Body of pancreas (tissue), 4 donors: ENCODE results near the gene CD86.

Experiments used
- CTCF ChIP-seq, 7 experiments: fragments of 450-650 bp in 4 of 7; fragments of 200-600 bp in 3 of 7; sonication (generic) in 3 of 7; IDR thresholded peaks; one replicate each; pipeline ENCODE4 v1.5.1; 2016 to 2019; ENCODE audit warnings: antibody characterized with exemption in 7 of 7
- POLR2A ChIP-seq, 3 donors: fragments of 450-650 bp; IDR thresholded peaks; one replicate each; pipeline ENCODE4 v1.6.1; 2016; ENCODE audit warnings: antibody characterized with exemption in 3 of 3, mild to moderate bottlenecking in 2 of 3

- no peak for TF ChIP-seq POLR2A (IDR thresholded peaks at IDR 0.05)
- no peak for TF ChIP-seq CTCF (IDR thresholded peaks at IDR 0.05)
Observed at GRCh38 chr3:122151480-122151879, 96.3 kb downstream of the CD86 start.
